Neural cell (in vitro differentiated cells): ENCODE data around the gene VAV3. TPM values are rescaled to one million over a fixed set of nuclear protein-coding genes. Genes with fewer than 3 reads are reported as not detected.
"Not testable (repeated sequence)": the region's sequence is repeated elsewhere in the genome, so short reads cannot be mapped to it uniquely, and the experiment has no call there.

Source experiments
- H2AFZ ChIP-seq: fragments of 200-600, 300-800 bp; sonication (generic), shearing (Covaris generic); 2 replicates; pipeline ENCODE4 v1.6.0; 2014; ENCODE audit warnings: low read depth, mild to moderate bottlenecking, antibody characterized with exemption, low read length, moderate library complexity
- H3F3A ChIP-seq: fragments of 200-600 bp; shearing (Covaris generic); 2 replicates; pipeline ENCODE4 v1.6.1; 2016; ENCODE audit warnings: mild to moderate bottlenecking, moderate library complexity, mixed read lengths, antibody characterized with exemption, low read length; ENCODE audit not compliant: insufficient read depth, poor library complexity, severe bottlenecking
- H3K27ac ChIP-seq: fragments of 200-600, 300-800 bp; sonication (generic), shearing (Covaris generic); 2 replicates; pipeline ENCODE4 v1.5.1; 2014; ENCODE audit warnings: mild to moderate bottlenecking, low read length, moderate library complexity
- H3K27me3 ChIP-seq: fragments of 300-800, 200-600 bp; sonication (generic), shearing (Covaris generic); 2 replicates; pipeline ENCODE4 v1.6.0; 2014; ENCODE audit warnings: mild to moderate bottlenecking, low read depth, low read length, moderate library complexity; ENCODE audit not compliant: insufficient read depth
- H3K36me3 ChIP-seq: fragments of 300-800, 200-600 bp; sonication (generic), shearing (Covaris generic); 2 replicates; pipeline ENCODE4 v1.5.1; 2014; ENCODE audit warnings: mild to moderate bottlenecking, antibody characterized with exemption, low read length, moderate library complexity; ENCODE audit not compliant: insufficient read depth
- H3K4me2 ChIP-seq: fragments of 300-800, 200-600 bp; sonication (generic), shearing (Covaris generic); 2 replicates; pipeline ENCODE4 v1.6.0; 2014; ENCODE audit warnings: mild to moderate bottlenecking, low read length
- H3K4me3 ChIP-seq: fragments of 300-800, 200-600 bp; sonication (generic), shearing (Covaris generic); 2 replicates; pipeline ENCODE4 v1.5.1; 2014; ENCODE audit warnings: mild to moderate bottlenecking, low read length, moderate library complexity
- H3K79me2 ChIP-seq: fragments of 200-600 bp; shearing (Covaris generic); replicated peaks from 2 replicates; pipeline ENCODE4 v1.6.0; 2014; ENCODE audit warnings: mild to moderate bottlenecking, low read length, moderate library complexity; ENCODE audit not compliant: insufficient read depth
- H3K9ac ChIP-seq: fragments of 300-800, 200-600 bp; sonication (generic), shearing (Covaris generic); 2 replicates; pipeline ENCODE4 v1.6.1; 2016; ENCODE audit warnings: mild to moderate bottlenecking, low read length, mixed read lengths
- H3K9me2 ChIP-seq: fragments of 200-600 bp; shearing (Covaris generic); 2 replicates; pipeline ENCODE4 v1.6.1; 2016; ENCODE audit warnings: mild to moderate bottlenecking, low read length, mixed read lengths; ENCODE audit not compliant: insufficient read depth
- H3K9me3 ChIP-seq: fragments of 200-600, 300-800 bp; sonication (generic), shearing (Covaris generic); 2 replicates; pipeline ENCODE4 v1.6.1; 2016; ENCODE audit warnings: mild to moderate bottlenecking, mixed run types, low read length, moderate library complexity, mixed read lengths
- H4K20me1 ChIP-seq: fragments of 200-600 bp; shearing (Covaris generic); 2 replicates; pipeline ENCODE4 v1.6.1; 2016; ENCODE audit warnings: mild to moderate bottlenecking, mixed run types; ENCODE audit not compliant: insufficient read depth
- CTCF ChIP-seq: fragments of 450-650 bp; IDR thresholded peaks from 2 replicates; pipeline ENCODE4 v1.5.1; 2014; ENCODE audit warnings: antibody characterized with exemption, mild to moderate bottlenecking, moderate library complexity; ENCODE audit not compliant: poor library complexity, severe bottlenecking
- EP300 ChIP-seq: fragments of 450-650 bp; conservative IDR thresholded peaks from 2 replicates; pipeline ENCODE4 v1.6.1; 2014; ENCODE audit warnings: antibody characterized with exemption, mild to moderate bottlenecking, moderate library complexity; ENCODE audit not compliant: poor library complexity, severe bottlenecking
- EZH2 ChIP-seq: fragments of 200-600, 300-800 bp; shearing (Covaris generic), sonication (generic); IDR thresholded peaks from 2 replicates; pipeline ENCODE4 v1.6.1; 2014; ENCODE audit warnings: antibody characterized with exemption, low read length, borderline replicate concordance, mild to moderate bottlenecking; ENCODE audit not compliant: insufficient read depth, poor library complexity, severe bottlenecking
- MXI1 ChIP-seq: fragments of 450-650 bp; conservative IDR thresholded peaks from 2 replicates; pipeline ENCODE4 v1.6.1; 2014; ENCODE audit warnings: antibody characterized with exemption, mild to moderate bottlenecking; ENCODE audit not compliant: poor library complexity, severe bottlenecking
- POLR2AphosphoS5 ChIP-seq: IDR thresholded peaks from 2 replicates; pipeline ENCODE4 v1.6.1; 2012
- RAD21 ChIP-seq: fragments of 450-650 bp; conservative IDR thresholded peaks from 2 replicates; pipeline ENCODE4 v1.6.1; 2014; ENCODE audit warnings: antibody characterized with exemption, mild to moderate bottlenecking, moderate library complexity
- SMC3 ChIP-seq: fragments of 450-650 bp; conservative IDR thresholded peaks from 2 replicates; pipeline ENCODE4 v1.6.1; 2014; ENCODE audit warnings: antibody characterized with exemption, mild to moderate bottlenecking, moderate library complexity; ENCODE audit not compliant: poor library complexity
- TAF1 ChIP-seq: IDR thresholded peaks from 2 replicates; pipeline ENCODE4 v1.6.1; 2012; ENCODE audit warnings: low read depth
- polyA plus RNA-seq: library from polyadenylated mRNA; depleted of rRNA; stranded (reverse); fragments of >200 nt; gene quantifications from 2 replicates; pipeline ENCODE4 v1.2.3, GENCODE V29; 2014
- TF ChIP-seq, protein P1 (sequence below): IDR thresholded peaks from 2 replicates; pipeline ENCODE4 v1.6.1; 2012; ENCODE audit warnings: borderline replicate concordance

VAV3 gene
- polyA plus RNA-seq, 1 donor from 2014 or later, result 7.6 TPM

DNA sequence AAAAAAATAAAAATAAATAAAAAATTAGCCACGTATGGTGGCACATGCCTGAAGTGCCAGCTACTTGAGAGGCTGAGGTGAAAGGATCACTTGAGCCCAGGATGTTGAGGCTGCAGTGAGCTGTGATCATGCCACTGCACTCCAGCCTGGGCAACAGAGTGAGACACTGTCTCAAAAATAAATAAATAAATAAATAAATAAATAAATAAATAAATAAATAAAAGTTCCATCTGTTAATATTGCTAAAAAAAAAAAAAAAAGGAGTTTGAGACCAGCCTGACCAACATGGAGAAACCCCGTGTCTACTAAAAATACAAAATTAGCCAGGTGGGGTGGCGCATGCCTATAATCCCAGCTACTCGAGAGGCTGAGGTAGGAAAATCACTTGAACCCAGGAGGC, 244.8 kb downstream of the VAV3 start:
- not testable (repeated sequence) for H3K9me3 ChIP-seq, H3K4me2 ChIP-seq, H3K27me3 ChIP-seq, H3K36me3 ChIP-seq, H3K79me2 ChIP-seq, H3K4me3 ChIP-seq, H3F3A ChIP-seq, H3K27ac ChIP-seq, H4K20me1 ChIP-seq, H2AFZ ChIP-seq, H3K9ac ChIP-seq, H3K9me2 ChIP-seq

- Histone ChIP-seq H3K4me3 (no peak overlapping the region), H3F3A (no peaks in the 10 kb centered on the region), H3K9me2 (no peaks in the 10 kb centered on the region), H3K9me3 (no peaks in the 10 kb centered on the region), H2AFZ (no peak overlapping the region), H4K20me1 (no peaks in the 10 kb centered on the region), H3K9ac (no peak overlapping the region), H3K27ac (no peak overlapping the region), H3K36me3 (no peaks in the 10 kb centered on the region), H3K27me3 (no peaks in the 10 kb centered on the region), H3K4me2 (no peak overlapping the region), H3K79me2 (no peaks in the 10 kb centered on the region)
- no peak for TF ChIP-seq CTCF
- TF ChIP-seq MXI1, result no peak
- TF ChIP-seq TAF1, result no peak
- TF ChIP-seq EP300, result no peak
- no peak for TF ChIP-seq EZH2
- no peak for TF ChIP-seq SMC3
- no peak for TF ChIP-seq RAD21
- no peak for TF ChIP-seq POLR2AphosphoS5
- TF ChIP-seq, protein P1, sequence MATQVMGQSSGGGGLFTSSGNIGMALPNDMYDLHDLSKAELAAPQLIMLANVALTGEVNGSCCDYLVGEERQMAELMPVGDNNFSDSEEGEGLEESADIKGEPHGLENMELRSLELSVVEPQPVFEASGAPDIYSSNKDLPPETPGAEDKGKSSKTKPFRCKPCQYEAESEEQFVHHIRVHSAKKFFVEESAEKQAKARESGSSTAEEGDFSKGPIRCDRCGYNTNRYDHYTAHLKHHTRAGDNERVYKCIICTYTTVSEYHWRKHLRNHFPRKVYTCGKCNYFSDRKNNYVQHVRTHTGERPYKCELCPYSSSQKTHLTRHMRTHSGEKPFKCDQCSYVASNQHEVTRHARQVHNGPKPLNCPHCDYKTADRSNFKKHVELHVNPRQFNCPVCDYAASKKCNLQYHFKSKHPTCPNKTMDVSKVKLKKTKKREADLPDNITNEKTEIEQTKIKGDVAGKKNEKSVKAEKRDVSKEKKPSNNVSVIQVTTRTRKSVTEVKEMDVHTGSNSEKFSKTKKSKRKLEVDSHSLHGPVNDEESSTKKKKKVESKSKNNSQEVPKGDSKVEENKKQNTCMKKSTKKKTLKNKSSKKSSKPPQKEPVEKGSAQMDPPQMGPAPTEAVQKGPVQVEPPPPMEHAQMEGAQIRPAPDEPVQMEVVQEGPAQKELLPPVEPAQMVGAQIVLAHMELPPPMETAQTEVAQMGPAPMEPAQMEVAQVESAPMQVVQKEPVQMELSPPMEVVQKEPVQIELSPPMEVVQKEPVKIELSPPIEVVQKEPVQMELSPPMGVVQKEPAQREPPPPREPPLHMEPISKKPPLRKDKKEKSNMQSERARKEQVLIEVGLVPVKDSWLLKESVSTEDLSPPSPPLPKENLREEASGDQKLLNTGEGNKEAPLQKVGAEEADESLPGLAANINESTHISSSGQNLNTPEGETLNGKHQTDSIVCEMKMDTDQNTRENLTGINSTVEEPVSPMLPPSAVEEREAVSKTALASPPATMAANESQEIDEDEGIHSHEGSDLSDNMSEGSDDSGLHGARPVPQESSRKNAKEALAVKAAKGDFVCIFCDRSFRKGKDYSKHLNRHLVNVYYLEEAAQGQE, result no peak
Measured at GRCh38 chr1:107710005-107710404, 255.0 kb downstream of the VAV3 start.

DNA sequence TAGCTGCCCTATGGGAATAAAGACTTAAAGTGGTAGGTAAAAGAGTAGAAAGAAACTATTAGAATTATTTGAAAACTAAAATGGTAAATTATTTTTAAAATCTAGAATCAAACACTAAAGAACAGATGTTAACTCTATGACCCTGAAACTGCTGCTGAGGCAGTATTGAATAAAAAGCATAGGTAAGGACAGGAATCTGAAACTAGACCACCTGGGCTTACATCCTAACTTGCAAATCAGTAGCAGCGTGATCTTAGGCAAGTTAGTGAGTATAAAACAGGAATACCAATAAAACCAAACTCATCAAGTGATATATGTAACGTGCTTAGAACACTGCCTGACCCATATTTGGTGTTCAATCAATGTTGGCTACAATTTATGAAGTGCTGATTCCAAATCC, 257.9 kb downstream of the VAV3 start:
- H3K9me2 ChIP-seq, result no peaks in the 10 kb centered on the region
- no peaks in the 10 kb centered on the region for H3K9me3 ChIP-seq
- no peak overlapping the region for H3K4me2 ChIP-seq
- H2AFZ ChIP-seq, result no peak overlapping the region
- TF ChIP-seq TAF1 (no peak), SMC3 (no peak), EP300 (no peak), CTCF (no peak), POLR2AphosphoS5 (no peak), RAD21 (no peak), MXI1 (no peak), EZH2 (no peak)
- no peaks in the 10 kb centered on the region for H3K27me3 ChIP-seq
- no peaks in the 10 kb centered on the region for H3K36me3 ChIP-seq
- H3K4me3 ChIP-seq, result no peak overlapping the region
- no peak overlapping the region for H3K9ac ChIP-seq
- H3K79me2 ChIP-seq, result no peaks in the 10 kb centered on the region
- H3F3A ChIP-seq, result no peaks in the 10 kb centered on the region
- no peak overlapping the region for H3K27ac ChIP-seq
- no peaks in the 10 kb centered on the region for H4K20me1 ChIP-seq
